ENCODE measurements around the gene WWP2.
"Not testable (repeated sequence)": the region's sequence is repeated elsewhere in the genome, so short reads cannot be mapped to it uniquely, and the experiment has no call there.

WWP2 gene

DNA sequence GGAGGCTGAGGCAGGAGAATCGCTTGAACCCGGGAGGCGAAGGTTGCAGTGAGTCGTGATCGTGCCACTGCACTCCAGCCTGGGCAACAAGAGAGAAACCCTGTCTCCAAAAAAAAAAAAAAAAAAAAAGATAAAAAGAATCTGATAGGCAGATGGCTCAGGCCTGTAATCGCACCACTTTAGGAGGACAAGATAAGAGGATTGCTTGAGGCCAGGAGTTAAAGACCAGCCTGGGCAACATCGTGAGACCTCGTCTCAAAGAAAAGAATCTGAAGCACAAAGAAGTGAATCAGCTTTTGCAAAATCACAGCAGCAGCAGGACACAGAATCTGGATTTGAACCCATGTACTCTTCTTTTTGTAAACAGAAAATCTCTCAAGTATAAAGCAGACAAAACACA lies 15.0 kb upstream of the WWP2 start:
- no peak for DNase-seq

DNA sequence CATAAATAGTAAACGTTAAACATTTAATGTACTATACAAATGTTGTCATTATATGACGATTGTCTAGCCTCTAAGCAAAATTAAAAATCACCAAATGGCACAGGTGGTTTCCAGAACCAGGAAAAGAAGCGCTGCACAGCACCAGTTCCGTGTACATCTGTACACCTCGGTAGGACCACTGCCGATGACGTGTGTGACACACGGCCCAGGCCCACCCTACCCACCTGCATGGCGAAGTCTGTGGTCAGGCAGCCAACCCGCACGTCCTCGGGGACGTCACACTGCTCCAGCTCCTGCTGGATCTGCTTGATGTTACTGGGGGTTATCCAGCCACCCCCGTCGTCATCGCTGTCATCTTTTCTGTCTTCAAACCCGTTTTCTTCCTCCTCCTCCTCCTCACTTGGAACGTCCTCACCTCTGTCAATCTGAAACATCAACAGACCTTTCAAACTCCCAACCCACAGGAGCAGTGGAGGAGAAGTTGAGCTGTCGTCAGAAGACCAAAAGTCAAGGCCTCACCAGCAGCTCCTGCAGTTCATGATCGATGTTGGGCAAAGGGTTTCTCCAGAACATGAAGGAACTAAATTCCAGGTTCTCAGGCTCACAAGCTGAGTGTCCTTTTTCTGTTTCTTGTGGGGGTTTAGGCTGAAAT lies 13.3 kb upstream of the WWP2 start:
- DNase-seq: no peak

DNA sequence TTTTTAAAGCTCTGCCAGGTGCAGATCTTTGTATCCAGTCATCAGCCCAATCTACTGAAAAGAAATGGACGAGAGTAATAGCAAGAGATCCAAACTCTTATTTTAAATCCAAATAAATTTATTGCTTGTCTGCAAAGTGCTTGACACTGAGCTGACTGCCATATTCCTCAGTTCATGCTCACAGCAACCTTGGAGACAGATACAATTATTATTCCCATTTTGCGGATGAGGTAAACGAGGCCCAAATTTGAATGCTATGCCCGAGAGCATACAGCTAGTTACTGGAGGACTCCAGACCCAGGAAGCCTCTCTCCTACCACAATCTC lies 8.0 kb upstream of the WWP2 start:
- no peak for DNase-seq

DNA sequence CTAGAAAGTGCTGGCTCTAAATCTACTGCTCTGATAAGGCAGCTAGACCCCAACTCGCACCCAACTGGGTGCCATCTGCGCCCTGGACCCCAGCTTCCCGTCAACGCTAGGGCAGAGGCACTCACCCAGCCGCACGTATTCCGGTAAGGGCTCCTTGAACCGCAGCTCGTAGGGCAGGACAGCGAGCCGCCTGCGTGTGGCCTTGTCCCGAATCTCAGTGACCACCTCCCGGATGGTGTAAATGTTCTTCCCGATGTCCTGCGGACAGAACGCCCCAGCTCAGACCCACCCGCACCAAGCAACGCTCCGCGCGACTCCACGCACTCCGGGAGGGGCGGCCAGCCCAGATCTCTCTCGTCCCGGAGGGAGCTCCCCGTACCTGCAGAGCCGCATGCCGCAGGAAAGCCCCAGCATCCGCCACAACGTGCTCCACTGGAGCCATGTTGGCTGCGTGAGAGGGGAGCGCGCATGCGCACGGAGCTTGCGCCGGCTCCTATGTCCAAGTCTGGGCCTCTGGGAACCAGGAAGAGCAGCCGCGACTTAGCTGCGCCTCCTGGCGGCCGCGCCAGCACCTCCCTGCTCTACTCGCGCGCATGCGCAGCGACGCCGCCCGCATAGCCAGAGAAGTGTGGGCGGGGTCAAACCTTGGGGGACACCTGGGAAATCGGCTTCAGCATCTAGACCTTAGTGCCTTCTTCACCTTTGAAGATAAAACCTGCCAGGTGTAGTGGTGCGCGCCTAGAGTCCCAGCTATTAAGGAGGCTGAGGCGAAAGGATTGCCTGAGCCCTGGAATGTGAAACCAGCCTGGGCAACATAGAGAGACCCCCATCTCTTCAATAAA lies 7.4 kb upstream of the WWP2 start, which contains the start of gene NOB1:
TSS of gene NOB1 (minus strand) at position 458 of the 842 bp plus-strand sequence. CDS start at position 442, 16 bp downstream.
- peak; percentile 96 for DNase-seq

DNA sequence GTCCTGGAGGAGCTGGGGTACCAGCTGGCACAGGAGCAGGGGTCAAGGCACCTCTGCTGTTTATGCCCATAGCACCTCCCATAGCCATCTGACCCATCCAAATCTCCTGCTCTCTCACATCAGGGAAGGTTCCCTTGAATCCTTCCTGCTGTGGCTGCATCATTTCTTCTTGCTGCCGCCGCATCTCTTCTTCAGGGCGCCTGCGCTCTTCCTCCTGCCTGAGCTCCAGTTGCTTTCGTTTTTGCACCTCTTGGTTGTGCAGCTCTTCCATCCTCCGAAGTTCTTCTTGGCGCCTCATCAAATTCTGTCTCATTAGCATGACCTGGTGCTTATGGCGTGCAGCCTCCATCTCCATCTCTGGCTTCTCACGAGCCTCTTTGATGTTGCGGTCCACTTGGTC lies 5.4 kb upstream of the WWP2 start:
- no peak for DNase-seq

DNA sequence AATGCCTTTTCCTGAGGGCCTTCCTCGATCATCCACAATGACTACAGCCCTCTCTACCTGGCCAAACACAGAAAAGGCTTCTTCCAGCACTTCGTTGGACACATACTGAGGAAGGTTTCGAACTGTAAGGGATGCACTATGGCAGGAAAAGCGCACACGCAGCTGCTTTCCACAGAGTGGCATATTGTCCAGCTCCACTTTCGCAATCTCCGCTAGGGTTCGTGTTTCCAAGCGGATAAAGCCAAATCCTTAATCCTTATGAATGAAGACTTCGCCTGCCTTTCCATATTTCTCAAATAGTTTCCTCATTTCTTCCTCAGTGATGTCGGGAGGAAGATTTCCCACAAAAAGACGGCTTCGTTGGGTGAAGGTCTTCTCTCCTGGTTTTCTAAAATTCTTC lies 4.8 kb upstream of the WWP2 start:
- not testable (repeated sequence) for DNase-seq

DNA sequence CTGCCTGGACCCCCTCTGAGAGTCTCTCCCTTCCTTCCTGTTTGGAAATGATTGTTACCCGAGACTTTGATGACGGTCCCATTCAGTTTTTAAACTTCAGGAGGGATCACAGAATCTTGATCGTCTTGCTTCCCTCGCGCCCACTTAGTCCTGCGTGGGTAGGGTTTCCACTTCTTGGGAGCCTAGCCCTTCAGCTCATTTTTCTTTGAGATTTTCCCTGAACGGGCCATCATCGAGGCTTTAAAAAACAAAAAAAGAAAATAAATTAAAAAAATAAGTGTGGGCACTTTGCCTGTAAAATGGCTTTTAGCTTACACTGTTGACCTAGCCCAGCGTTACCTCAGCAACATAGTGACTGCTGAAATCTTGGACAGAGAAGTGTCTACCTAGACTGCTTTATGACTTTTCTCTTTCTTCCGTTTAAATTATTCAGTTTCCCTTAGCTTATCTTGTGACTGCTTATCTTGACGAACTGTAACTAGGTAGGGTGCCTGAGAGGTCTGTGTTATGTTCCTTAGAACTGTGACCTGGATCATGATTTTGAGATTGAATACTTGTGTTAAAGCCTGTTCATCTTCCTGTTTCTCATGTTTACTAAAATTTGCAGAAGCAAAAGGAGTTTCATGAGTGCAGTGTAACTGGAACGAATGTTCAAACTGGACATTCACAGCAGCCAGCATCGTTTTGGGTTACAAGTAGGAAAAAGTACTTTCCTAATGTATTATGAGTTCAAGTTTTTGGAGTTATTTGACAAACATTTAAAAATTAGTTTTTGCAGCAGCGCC lies 874 bp downstream of the WWP2 start:
- no peak for DNase-seq

DNA sequence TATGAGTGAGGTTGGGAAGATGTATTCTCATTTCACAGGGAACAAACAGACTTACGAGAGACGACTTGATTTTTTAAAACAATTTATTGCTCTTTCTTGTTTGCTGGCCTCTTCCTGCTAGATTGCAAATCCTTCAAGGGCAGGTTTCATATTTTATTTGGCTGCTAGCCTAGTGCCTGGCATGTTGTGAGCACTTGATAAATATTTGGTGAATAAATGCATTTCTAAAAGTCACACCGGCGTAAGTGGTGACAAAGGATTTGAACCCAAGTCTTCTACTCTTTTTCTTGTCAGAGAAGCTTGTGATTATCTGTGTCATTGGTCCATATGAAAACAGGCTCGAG lies 1.4 kb downstream of the WWP2 start:
- no peak for DNase-seq

DNA sequence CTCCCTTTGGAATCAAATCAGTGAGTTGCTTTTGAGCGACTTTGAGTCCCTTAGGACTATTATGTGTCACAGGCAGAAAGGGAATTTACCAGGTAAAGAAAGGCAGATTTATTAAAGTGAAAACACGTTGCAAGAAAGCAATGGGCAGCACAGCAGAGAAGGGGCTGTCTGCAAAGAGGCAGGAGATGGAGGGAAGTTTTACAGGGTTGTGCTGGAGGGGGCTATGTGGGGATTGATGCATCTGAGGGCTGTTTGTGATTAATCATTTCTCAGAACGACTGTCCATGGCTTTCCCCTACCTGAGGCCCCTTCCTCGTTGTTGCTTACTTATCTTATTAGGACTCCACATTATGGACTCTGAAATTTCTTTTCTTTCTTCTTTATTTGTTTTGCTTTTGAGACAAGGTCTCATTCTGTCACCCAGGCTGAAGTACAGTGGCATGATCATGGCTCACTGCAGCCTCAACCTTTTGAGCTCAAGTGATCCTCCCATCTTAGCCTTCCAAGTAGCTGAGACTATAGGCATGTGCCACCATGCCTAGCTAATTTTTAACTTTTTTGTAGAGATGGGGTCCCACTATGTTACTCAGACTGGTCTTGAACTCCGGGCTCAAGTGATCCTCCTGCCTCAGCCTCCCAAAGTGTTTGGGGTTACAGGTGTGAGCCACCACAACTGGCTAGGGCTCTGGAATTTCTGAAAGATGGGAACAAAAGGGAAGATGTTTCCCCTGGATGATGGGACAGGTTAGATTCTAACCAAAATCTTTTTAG lies 5.5 kb downstream of the WWP2 start:
- DNase-seq: no peak

DNA sequence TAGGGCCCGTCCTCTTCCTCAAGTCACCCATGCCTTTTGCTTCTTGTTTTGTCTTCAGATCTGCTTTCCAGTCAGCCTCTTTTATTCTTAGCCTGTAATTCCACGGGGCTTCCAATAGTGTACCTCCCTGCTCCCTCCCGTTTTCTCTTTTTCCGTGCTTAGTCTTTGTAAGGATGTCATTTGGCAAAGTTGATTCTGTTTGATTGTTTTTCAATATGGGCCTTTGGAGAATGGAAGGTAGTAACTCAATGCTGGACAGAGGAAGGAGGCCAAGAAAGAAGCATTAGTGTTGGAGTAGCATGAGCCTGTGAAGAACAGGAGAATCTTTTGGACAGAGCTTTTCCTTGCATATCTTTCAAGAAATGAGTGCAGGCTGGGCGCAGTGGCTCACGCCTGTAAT lies 6.5 kb downstream of the WWP2 start:
- no peak for DNase-seq

DNA sequence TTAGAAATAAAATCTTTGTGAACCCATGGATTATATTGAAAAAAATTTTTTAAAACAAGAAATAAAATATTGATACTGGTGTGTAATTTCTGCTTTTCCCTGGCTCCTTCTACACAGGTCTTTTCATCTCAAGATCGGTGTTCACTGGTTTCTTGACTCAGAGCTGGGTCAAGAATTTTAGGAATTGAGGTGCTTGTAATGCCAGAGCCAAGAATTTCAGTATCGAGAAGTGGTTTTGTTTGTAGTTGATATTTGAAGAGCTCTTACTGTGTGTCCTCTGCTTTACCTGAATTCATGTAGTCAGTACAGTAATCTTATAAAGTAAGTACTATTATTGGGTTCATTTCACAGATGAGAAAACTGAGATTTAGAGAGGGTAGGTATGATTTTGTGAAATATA lies 7.3 kb downstream of the WWP2 start:
- DNase-seq: no peak

DNA sequence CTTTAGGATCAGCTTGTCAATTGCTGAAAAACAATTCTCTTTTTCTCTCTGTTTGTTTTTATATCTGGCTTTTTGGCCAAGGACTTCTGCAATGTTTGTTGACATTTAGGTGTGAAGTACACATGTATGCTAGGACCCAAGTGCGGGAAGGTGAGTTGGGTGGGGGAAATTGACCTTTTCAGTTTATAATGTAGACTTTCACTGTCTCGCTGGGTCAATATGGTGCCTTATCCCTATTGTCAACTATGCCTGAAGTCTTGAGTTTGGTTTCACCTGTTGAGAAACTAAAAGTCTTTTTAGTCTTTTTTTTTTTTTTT lies 9.5 kb downstream of the WWP2 start:
- no peak for DNase-seq

DNA sequence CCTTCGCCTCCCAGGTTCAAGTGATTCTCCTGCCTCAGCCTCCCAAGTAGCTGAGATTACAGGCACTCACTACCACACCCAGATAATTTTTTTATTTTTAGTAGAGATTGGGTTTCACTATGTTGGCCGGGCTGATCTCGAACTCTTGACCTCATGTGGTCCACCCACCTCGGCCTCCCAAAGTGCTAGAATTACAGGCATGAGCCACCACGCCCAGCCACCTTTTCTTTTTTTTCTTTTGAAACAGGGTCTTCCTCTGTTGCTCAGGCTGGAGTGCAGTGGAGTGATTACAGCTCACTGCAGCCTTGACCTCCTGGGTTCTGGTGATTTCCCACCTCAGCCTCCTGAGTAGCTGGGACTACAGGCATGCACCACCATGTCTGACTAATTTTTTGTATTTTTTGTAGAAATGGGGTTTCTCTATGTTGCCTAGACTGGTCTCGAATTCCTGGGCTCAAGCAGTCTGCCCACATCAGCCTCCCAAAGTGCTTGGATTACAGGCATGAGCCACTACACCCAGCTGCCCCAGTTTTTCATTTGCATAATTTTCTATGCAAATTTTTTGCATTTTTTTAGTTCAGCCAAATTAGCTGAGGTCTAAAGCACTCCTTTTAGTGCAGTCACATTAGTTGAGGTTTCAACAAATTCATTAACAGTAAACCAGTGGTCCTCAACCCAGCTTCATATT lies 11.3 kb downstream of the WWP2 start:
- no peak for DNase-seq

DNA sequence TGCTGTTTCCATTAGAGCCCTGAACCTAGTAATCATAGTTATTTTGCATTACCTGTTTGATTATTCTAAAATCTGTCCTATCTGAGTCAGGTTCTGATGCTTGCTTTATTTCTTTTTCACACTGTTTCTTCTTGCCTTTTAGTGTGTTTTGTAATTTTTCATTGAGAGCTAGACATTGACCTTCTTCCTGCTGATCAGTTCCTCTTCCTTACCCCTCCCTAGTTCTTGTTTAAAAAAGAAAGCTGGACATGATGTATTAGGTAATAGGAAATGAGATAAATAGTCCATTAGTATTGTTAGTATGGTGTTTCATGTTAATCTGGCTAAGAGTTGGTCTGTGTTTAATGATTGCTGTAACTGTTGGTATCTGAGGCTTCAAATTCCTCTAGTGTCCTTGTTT lies 13.4 kb downstream of the WWP2 start:
- DNase-seq: no peak

DNA sequence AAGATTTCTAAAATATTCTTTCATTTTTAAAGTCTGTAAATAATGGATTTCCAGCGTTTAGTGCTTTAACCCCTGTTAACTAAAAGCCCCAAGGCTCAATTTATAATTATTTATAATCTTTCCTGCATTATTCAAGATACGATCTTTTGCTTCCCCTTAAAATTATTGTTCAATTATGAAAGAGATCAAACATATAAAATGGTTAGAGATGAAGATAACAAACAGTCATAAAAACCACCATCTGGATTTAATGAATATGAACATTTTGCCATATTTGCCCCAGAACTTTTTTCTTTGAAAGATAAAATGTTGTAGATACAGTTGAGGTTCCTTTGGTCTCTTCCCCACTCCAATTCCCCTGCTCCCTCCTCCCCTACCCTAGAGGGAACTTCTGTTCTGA lies 17.6 kb downstream of the WWP2 start:
- DNase-seq: no peak

DNA sequence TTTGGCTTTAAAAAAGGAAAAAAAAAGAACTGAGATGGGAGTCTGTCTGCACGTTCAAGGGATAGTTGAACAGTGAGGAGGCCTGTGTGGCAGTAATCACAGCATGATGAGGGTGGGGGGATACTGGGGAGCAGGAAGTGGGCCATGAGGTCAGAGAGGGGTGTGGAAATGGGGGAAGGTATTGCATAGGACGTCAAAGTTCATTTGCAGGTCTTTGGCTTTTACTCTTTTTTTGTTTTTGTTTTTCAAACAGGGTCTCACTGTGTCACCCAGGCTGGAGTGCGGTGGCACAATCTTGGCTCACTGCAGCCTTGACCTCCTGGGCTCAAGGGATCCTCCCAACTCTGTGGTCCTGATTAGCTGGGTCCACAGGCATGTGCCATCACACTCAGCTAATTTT lies 19.0 kb downstream of the WWP2 start:
- no peak for DNase-seq

DNA sequence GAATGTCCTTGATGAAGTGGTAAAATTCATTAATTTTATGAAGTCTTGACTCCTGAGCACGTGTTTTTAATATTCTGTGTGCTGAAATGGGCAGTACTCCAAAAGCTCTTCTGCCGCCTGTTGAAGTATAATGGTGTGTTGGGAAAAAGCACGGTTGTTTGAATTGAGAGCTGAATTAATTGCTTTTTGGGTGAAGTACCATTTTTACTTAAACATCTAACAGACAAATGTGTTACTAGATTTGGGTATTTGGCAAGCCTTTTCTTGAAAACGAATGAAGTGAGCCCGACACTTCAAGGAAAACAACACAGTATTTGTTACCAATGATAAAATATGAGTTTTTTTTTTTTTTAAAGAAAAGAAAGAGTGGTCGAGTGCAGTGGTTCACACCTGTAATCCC lies 22.5 kb downstream of the WWP2 start:
- DNase-seq: no peak

DNA sequence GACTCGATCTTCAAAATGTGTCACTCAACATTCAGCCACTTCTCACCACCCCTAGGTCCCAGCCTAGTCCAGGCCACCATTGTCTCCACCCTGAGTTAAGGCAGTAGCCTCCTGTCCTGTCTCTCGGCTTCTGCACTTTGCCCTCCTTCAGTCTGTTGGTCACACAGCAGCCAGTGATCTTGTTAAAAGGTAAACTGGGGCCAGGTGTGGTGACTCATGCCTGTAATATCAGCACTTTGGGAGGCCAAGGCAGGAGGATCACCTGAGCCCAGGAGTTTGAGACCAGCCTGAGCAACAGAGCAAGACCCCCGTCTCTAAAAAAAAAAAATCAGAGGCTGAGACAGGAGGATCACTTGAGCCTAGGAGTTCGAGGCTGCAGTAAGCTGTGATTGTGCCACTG lies 25.8 kb downstream of the WWP2 start:
- DNase-seq: no peak

DNA sequence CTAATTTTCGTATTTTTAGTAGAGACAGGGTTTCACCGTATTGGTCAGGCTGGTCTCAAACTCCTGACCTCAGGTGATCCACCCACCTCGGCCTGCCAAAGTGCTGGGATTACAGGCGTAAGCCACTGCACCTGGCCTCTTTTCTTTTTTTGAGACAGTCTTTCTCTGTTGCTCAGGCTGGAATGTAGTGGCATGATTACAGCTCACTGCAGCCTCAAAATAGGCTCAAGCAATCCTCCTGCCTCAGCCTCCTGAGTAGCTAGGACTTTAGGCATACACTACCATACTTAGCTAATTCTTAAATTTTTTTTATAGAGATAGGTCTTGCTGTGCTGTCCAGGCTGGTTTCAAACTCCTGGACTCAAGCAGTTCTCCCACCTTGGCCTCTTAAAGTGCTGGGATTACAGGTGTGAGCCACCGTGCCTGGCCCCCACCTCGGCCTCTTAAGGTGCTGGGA lies 29.3 kb downstream of the WWP2 start:
- DNase-seq: not testable (repeated sequence)

DNA sequence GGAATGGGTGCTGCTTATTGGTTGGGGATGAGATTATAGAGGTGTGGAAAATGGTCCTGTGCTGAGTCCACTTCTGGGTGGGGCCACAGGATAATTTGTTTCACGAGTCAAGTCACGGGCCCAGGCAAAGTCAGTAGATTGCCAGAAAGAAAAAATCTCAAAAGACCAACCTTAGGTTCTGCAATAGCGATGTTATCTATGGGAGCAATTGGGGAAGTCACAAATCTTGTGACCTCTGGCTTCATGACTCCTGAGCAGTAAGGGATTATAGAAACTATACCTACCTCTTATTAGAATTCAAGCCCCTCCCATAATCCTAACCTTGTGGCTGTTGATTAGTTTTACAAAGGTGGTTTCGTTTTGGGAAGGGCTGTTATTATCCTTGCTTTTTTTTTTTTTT lies 31.4 kb downstream of the WWP2 start:
- DNase-seq: no peak

DNA sequence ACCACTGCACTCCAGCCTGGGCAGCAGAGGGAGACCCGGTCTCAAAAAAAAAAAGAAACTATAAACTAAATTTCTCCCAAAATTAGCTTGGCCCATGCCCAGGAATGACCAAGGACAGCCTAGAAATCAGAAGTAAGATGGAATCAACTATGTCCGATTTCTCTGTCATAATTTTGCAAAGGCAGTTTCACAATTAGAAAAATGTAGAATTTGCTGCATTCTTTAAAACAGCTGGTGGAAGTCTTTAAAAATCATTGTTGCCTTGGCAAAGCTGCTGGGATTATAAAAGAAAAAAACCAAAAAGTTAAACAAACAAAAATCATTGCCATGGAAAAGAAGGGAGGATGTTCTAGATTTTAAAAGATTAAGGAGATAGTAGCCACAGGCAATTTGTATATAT lies 32.4 kb downstream of the WWP2 start:
- no peak for DNase-seq

DNA sequence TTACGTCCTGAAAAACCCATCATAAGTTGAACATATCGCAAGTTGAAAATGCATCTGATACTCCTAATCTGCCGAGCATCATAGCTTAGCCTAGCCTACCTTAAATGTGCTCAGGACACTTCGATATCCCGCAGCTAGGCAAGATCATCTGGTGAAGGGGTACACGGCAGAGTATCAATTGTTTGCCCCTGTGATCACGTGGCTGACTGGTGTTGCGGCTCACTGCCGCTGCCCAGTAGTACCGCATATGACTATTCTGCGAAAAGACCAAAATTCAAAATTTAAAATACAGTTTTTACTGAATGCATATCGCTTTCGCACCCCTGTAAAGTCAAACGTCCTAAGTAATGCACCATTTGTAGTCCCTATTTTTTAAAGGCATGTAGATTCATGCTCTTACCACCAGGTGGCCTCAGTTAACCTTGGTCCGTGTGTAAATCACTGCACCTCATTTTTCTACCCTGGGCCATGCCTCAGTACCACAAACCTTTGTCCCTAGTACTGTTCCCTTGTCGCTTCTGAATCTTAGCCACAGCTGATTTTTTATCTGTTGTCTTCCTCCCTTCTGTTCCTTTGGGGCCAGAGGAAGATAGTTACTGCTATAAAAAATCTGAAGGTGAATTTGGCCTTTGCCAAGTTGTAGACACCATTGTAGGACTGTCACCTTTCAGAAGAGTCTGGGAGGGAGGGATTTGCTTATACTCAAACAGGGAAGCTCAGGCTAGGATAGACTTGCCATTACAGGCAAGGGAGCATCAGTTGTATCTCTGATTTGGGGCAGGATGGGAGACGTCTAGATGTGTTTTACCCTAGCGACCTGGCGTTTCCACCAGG lies 34.4 kb downstream of the WWP2 start:
- DNase-seq: peak; percentile 17
